Measurements from ENCODE around the gene BRD4.
A peak's percentile ranks its signal among the peaks of the same experiment; 100 is the strongest.
"Not testable (repeated sequence)": the region's sequence is repeated elsewhere in the genome, so short reads cannot be mapped to it uniquely, and the experiment has no call there.

BRD4 gene

DNA sequence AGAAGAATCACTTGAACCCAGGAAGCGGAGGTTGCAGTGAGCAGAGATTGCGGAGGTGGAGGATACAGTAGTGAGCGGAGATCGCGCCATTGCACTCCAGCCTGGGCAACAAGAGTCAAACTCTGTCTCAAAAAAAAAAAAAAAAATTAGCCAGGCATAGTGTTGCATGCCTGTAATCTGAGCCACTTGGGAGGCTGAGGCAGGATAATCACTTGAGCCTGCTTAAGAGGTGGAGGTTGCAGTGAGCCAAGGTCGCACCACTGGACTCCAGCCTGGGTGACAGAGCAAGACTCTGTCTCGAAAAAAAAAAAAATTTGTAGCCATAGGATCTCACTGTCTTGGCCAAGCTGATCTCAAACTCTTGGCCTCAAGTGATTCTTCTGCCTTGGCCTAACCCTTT lies 3.7 kb upstream of the BRD4 start:
- not testable (repeated sequence) for DNase-seq (ENCODE audit: low spot score in 2 of 2); H3K4me3 Mint-ChIP-seq; ATAC-seq; H3K27ac Mint-ChIP-seq; H3K9me3 Mint-ChIP-seq
- Mint-ChIP-seq H3K4me1 (peaks cover 16% of the 10 kb centered on the region), H3K36me3 (peaks cover 65% of the 10 kb centered on the region)

DNA sequence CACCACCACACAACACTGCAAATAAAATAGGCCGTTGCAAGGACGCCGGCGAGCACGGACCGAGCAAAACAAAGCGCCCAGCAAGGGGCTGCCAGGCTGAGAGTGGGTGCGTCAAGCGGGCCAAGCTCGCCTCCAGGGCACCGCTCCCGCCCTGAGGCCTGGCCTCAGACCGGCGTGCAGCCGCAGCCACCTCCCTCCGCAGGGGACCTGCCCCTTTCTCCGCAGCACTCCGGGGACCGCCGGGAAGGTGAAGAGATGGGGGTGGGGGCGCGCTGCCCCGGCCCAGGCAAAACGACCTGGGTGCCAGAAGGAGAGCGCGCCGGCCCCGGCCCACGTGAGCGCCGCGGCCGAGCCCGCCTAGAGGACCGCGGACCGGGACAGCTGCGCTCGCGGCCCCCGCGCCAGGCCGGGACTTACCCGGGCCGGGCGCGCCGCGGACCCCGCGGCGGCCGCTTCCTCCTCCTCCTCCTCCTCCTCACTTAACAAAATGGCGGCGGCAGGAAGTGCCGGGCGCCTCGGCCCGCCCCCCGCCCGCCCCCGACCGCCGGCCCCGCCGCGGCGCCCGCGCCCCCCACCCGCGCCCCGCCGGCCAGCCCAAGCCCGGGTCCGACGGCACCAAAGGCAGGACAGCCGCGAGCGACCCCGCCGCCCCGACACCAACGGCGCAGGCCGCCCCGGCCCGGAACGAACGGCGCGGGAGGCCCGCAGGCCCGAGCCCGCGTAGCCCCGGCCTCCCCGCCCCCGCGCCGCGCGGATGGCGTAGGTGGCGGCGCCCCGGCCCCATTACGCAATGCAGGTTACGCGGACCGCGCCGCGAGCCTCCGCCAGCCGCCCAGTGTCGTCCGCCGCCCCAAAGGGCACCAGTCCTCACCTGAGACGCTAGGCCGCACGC lies 674 bp downstream of the BRD4 start:
- Mint-ChIP-seq H3K36me3 (peaks cover 60% of the 10 kb centered on the region), H3K4me1 (peaks cover 55% of the 10 kb centered on the region), H3K4me3 (peak overlapping the region; percentile 86), H3K9me3 (no peaks in the 10 kb centered on the region), H3K27ac (peak overlapping the region; percentile 95)
- ATAC-seq (peak; percentile 66), DNase-seq (ENCODE audit: low spot score in 2 of 2) (peak; percentile 63 to 83)

DNA sequence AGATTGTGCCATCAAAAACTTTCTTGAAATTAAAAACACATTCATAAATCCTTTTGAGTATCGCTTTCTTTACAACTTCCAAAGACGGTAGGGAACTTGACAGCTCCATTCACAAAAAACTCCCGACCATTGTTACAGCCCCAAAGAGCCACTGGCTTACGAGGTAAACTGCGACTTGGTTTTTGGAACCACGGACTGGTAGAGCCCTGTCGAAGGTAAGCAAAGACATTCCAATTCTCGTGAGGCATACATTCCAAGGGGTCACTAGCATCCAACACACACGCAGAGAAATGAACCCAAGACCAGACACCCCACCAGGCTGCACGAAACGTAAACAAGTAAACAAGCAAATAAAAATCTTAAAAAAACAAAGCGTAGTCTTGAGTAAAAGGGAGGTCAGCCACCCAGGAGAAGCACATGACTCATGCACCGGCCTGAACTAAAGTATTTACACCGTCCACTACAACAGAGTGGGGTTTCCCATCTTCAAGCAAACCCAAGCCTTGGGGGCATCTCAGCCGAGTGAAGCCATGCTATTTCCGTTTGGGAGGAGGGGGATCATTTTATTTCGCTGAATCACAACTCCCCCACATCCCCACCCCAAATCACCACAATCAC lies 1.4 kb downstream of the BRD4 start:
- DNase-seq (ENCODE audit: low spot score in 2 of 2) (peak in 1 of 2 donors; percentile 53), ATAC-seq (peak; percentile 40)
- Mint-ChIP-seq H3K4me3 (peak overlapping the region; percentile 86), H3K9me3 (no peaks in the 10 kb centered on the region), H3K27ac (peak overlapping the region; percentile 95), H3K36me3 (peaks cover 55% of the 10 kb centered on the region), H3K4me1 (peaks cover 60% of the 10 kb centered on the region)

DNA sequence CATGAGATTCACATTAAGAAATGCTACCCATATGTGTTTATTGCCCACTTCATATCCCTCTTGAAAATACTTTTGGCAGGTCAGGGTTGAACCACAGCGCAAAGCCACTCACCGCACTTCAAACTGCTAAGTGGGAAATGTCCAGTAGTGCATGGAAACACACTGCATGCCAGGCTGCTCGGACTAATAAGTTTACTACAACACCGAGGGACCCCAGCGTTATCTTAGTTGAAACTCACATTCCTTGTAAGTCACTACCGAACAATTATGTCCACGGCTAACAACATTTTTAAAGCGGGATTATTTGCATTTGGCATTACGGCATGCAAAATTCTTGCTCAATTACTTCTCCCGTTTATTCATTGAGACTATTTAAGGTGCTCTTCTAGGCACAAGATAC lies 4.0 kb downstream of the BRD4 start:
- H3K36me3 Mint-ChIP-seq = peaks cover 48% of the 10 kb centered on the region
- ATAC-seq (no peak), DNase-seq (ENCODE audit: low spot score in 2 of 2) (no peak)
- H3K4me1 Mint-ChIP-seq = peaks cover 78% of the 10 kb centered on the region
- no peak overlapping the region for H3K4me3 Mint-ChIP-seq
- H3K9me3 Mint-ChIP-seq = no peaks in the 10 kb centered on the region
- no peak overlapping the region for H3K27ac Mint-ChIP-seq

DNA sequence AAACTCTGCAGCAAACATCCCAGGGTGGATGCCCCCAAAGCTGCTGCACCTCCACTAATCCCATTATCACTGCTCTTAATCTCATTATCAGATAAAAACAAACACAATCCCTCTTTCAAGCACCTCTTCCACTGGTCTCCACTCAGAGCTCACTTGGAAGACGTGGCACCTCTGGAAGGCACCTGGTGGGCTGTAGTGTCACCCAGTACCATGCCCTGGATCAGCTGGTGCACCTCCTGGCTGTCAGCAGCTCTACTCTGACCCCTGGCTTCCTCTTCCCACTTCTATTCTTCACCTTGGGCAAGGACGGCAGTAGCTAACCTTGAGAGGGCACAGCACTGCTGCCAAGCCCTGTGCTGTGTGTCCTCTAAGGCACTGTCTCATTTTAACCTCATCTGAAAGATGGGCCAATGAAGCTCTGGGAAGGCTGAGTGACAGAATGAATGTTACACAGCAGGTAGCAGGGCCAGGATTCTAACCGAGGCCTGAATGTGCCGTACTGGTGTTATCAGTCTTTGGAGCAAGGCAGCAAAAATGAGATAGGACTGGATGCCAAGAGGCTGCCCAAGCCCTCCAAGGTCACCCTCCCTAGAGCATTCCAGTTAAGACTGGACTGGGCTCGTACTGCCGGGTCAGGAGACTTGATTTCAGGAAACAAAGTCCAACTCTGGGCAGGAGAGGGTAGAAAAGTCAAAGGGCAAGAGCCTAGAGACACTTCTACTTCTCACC lies 7.4 kb downstream of the BRD4 start:
- peak overlapping the region; percentile 21 for H3K4me3 Mint-ChIP-seq
- peaks cover 25% of the 10 kb centered on the region for H3K36me3 Mint-ChIP-seq
- peak overlapping the region; percentile 79 for H3K27ac Mint-ChIP-seq
- ATAC-seq (peak; percentile 58), DNase-seq (ENCODE audit: low spot score in 2 of 2) (no peak)
- H3K4me1 Mint-ChIP-seq = peaks cover 86% of the 10 kb centered on the region
- H3K9me3 Mint-ChIP-seq = no peaks in the 10 kb centered on the region

DNA sequence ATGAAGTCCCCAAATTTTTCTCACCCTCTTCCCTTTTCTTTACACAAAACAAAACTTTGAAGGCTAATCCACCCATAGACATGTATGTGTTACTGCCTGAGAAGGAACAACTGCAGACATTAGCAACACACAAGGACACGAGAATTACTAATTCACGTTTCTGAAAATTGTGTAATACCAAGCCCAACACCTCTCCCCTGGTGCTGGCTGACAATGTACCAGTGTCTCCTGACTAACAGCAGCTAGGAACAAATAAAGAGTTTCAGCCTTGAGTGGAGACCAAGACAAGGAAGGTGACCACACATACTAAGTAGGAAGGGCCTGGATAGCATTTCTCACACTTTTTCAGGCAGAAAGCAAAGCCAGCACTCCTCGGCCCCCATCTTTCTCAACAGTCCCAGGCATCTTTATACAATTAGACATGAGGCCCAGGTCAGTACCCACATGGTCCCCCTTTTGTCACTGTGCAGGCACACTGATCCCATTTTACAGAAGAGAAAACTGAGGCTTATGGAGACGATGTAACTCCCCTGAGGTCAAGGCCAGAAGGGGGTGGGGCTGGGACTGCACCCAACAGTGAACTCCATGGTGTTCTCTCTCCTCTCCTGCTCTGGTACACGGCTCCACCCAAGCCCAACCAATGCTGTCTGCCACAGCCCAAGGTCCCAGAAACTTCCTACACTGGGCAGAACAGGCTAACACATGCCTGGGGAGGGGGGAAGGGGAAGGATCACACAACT lies 8.7 kb downstream of the BRD4 start:
- ATAC-seq = peak; percentile 81
- Mint-ChIP-seq H3K4me1 (peaks cover 88% of the 10 kb centered on the region), H3K4me3 (peak overlapping the region; percentile 38), H3K9me3 (no peaks in the 10 kb centered on the region), H3K27ac (peak overlapping the region; percentile 79), H3K36me3 (peaks cover 18% of the 10 kb centered on the region)
- no peak for DNase-seq (ENCODE audit: low spot score in 2 of 2)

DNA sequence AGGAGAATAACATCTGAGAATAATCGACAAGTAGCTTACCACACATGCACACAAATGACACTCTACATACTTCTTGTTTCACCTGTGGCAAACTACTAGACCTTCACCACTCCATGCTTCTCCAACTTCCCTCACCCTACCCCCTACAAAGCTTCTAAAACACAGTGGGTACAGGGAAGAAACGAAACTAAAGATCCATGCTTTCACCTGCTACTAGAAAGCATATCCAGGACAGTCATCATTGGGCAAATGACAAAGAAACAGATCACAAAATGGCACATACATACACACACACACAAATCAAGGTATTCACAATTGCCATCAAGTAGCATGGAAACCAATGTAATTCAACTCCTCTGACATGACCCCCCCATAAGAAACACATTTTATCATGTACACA lies 10.6 kb downstream of the BRD4 start:
- no peak for ATAC-seq
- peaks cover 90% of the 10 kb centered on the region for H3K4me1 Mint-ChIP-seq
- DNase-seq (ENCODE audit: low spot score in 2 of 2) = no peak
- H3K9me3 Mint-ChIP-seq = no peaks in the 10 kb centered on the region
- H3K27ac Mint-ChIP-seq = peak overlapping the region; percentile 83
- H3K4me3 Mint-ChIP-seq = no peak overlapping the region
- peaks cover 20% of the 10 kb centered on the region for H3K36me3 Mint-ChIP-seq

DNA sequence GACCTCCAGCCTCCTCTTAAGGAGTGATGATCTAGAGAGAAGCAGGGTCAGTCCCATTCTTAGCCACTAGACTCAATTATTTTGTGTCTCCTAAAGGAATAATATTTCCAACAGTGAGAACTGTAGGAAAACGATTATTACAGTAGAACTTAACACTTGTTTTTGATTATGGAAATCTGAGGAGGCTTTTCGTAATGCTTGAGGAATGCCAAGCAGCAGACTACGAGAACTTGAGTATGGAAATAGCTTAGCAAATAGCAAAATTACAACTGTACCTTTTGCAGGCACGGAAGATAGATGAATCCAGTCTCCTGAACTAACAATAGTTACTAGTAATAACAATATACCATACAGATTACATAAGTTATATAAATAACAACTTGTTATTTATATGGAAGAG lies 12.2 kb downstream of the BRD4 start:
- Mint-ChIP-seq H3K36me3 (peaks cover 28% of the 10 kb centered on the region), H3K27ac (no peak overlapping the region), H3K4me1 (peaks cover 88% of the 10 kb centered on the region), H3K4me3 (no peak overlapping the region), H3K9me3 (no peaks in the 10 kb centered on the region)
- no peak for ATAC-seq
- no peak for DNase-seq (ENCODE audit: low spot score in 2 of 2)

DNA sequence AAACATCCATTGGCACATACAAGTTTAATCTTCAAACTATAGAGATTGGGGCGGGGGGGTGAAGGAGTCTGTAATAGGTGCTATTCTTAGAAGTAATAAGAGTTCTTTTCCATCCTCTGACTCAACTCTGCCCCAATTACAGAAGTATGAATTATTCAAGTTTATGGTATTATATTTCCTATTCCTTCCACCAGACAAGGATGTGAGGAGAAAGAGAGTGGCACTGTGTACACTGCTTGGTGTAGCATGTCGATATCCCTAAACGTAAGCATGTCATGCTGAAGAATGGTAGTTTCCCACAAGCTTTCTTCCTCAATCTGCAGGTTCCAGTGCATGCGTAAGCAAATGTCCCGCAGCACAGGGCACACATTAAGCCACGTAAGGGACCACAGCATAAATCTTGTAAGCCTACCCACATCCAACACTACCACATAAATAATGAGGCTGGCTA lies 14.1 kb downstream of the BRD4 start:
- ATAC-seq = peak; percentile 55
- H3K9me3 Mint-ChIP-seq = no peaks in the 10 kb centered on the region
- H3K27ac Mint-ChIP-seq = peak overlapping the region; percentile 87
- peaks cover 27% of the 10 kb centered on the region for H3K36me3 Mint-ChIP-seq
- peak overlapping the region; percentile 13 for H3K4me3 Mint-ChIP-seq
- no peak for DNase-seq (ENCODE audit: low spot score in 2 of 2)
- H3K4me1 Mint-ChIP-seq = peaks cover 86% of the 10 kb centered on the region

DNA sequence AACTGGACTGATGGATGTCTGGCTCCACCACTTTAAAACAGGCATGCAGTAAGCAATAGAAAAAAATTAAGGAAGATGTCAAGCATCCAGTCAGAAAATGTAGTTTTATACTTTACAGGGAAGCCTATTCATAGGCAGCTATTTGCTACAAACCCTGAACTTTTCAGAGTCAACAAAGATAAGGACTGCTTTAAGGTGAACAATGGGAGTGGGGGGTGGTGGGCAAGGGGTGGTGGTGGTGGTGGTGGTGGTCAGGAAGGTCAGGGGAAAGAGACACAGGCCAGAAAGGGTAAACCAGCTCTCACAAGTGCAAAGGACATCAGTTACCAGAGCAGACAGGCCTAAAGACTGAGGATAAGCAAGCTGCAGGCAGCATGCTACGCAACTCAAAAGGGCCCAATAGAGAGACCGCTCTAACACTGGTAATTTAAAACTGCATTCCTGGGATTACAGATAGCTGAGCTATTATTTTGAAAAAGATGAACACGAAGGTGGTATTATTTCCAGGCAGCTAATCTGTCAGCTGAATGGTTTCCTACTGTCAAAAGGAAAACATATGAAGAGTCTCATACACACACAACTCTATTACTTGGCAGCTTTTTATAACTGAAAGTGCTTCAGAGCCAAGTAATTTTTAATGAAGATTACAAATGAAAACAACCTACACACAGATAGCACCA lies 14.8 kb downstream of the BRD4 start:
- Mint-ChIP-seq H3K27ac (peak overlapping the region; percentile 87), H3K9me3 (no peaks in the 10 kb centered on the region), H3K4me1 (peaks cover 83% of the 10 kb centered on the region), H3K4me3 (peak overlapping the region; percentile 50), H3K36me3 (peaks cover 30% of the 10 kb centered on the region)
- no peak for DNase-seq (ENCODE audit: low spot score in 2 of 2)
- no peak for ATAC-seq

DNA sequence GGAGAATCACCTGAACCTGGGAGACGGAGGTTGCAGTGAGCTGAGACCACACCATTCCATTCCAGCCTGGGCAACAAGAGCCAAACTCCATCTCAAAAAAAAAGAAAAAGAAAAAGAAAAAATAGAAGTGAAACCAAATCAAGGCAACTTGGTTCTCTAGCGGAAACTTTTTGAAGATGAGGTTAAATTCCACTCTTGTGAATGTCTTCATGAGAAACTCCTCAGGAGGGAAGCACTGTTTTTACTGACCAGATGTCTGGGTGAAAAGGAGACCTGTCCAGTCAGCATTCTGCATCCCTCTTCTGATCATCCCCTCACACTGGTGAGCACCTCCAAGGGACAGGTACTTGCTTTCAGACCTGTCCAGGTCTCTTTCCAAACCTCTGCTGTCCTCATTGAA lies 15.8 kb downstream of the BRD4 start:
- DNase-seq (ENCODE audit: low spot score in 2 of 2) (no peak), ATAC-seq (no peak)
- peaks cover 80% of the 10 kb centered on the region for H3K4me1 Mint-ChIP-seq
- H3K27ac Mint-ChIP-seq = peak overlapping the region; percentile 87
- H3K4me3 Mint-ChIP-seq = peak overlapping the region; percentile 50
- peaks cover 31% of the 10 kb centered on the region for H3K36me3 Mint-ChIP-seq
- H3K9me3 Mint-ChIP-seq = no peaks in the 10 kb centered on the region

DNA sequence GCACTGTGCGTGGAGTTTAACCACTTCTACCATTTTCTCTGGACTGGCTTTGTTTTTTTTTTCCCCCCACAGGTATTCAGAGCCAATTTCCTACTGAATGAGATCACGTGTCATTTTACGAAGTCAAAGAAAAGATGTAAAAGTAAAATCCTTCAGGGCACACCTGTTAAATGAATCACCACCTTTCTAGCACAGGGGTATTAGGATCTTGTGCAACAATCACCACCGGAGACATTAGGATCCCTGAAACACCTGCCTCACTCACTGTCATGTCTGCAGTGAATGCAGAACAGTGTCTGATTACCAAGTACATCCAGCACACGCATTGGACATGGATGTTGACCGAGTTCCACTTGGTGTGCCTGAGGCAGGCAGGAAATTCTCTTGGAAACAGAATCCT lies 17.2 kb downstream of the BRD4 start:
- ATAC-seq = no peak
- peak overlapping the region; percentile 73 for H3K27ac Mint-ChIP-seq
- peaks cover 31% of the 10 kb centered on the region for H3K36me3 Mint-ChIP-seq
- no peaks in the 10 kb centered on the region for H3K9me3 Mint-ChIP-seq
- DNase-seq (ENCODE audit: low spot score in 2 of 2) = no peak
- H3K4me3 Mint-ChIP-seq = no peak overlapping the region
- H3K4me1 Mint-ChIP-seq = peaks cover 74% of the 10 kb centered on the region

DNA sequence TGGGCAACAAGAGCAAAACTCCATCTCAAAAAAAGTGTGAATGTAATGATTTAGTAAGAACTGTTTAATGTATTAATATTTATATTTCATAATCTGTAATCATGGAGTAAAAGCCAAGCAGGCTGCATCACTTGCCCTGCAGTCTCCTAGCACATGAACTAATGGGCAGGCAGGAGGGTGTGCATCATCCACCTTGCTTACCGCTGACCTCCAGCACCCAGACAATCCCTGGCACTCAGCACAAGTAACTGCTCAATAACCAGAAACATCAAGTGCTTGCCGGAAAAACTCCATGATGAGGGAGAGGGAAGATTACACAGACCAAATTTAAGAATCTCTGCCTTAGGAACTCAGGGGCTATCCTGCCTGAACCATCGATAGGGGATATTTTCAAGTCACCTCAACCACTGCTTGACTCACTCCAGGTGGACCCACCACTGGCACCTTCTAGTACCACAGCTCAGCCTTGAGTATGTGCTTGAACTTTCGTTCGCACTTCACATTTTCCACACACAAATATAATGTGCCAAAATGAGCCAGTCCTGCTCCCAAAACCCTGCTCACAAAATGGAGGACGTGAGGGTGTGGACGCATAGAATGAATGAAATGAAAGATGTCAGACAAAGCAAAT lies 18.6 kb downstream of the BRD4 start:
- Mint-ChIP-seq H3K4me1 (peaks cover 70% of the 10 kb centered on the region), H3K27ac (peak overlapping the region; percentile 56), H3K4me3 (no peak overlapping the region), H3K9me3 (no peaks in the 10 kb centered on the region), H3K36me3 (peaks cover 25% of the 10 kb centered on the region)
- no peak for DNase-seq (ENCODE audit: low spot score in 2 of 2)
- peak; percentile 56 for ATAC-seq

DNA sequence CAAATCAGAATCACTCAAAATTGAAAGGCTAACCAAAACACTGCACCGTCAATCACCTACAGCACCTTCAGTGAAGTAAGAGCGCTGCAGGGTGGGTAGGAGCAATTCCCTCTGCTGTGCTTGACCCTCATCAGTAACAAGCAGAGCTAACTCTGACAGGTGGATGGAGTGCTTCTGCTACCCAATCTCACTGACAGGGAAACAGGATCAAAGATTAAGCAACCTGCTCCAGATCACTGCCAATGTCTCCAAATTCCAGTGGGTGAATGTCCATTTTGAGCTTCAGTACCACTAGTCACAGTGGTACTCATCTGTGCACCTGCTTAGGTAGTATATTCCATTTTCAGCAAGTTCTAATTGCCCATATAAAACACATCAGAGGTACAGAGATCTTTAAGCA lies 25.2 kb downstream of the BRD4 start:
- H3K27ac Mint-ChIP-seq = no peak overlapping the region
- no peak overlapping the region for H3K4me3 Mint-ChIP-seq
- DNase-seq (ENCODE audit: low spot score in 2 of 2) (no peak), ATAC-seq (no peak)
- H3K36me3 Mint-ChIP-seq = peaks cover 15% of the 10 kb centered on the region
- no peaks in the 10 kb centered on the region for H3K9me3 Mint-ChIP-seq
- peaks cover 69% of the 10 kb centered on the region for H3K4me1 Mint-ChIP-seq
